Ovary (tissue), 9 donors: Measurements from ENCODE around the gene CFAP58. TPM values are rescaled to one million over a fixed set of nuclear protein-coding genes. Genes with fewer than 3 reads are reported as not detected.

Source experiments
- DNase-seq, 5 donors: peaks; one replicate each; pipeline ENCODE4 v3.0.0-alpha.2; 2019 to 2020
- H3K27ac ChIP-seq, 2 donors: fragments of 200-600 bp; one replicate each; pipeline versions ENCODE4 v1.5.1 to v1.8.0; 2019 to 2022
- H3K27me3 ChIP-seq: fragments of 200-600 bp; one replicate; pipeline ENCODE4 v1.8.0; 2022
- H3K36me3 ChIP-seq: fragments of 200-600 bp; sonication (generic); one replicate; pipeline ENCODE4 v1.5.1; 2019
- H3K4me1 ChIP-seq: one replicate; pipeline ENCODE4 v1.8.1; 2013; ENCODE audit warnings: mild to moderate bottlenecking, moderate library complexity; ENCODE audit not compliant: insufficient read depth
- H3K4me3 ChIP-seq: fragments of 200-600 bp; sonication (generic); one replicate; pipeline ENCODE4 v1.5.1; 2017
- H3K9me3 ChIP-seq, 2 donors: fragments of 200-600 bp in 1 of 2; sonication (generic) in 1 of 2; one replicate each; pipeline versions ENCODE4 v1.5.1 to v1.8.1; 2013 to 2019; ENCODE audit warnings: mild to moderate bottlenecking in 1 of 2, moderate library complexity in 1 of 2
- EP300 ChIP-seq: sonication (generic); formaldehyde crosslinking; IDR thresholded peaks from one replicate; pipeline ENCODE4 v1.6.1; 2017; ENCODE audit warnings: antibody characterized with exemption
- POLR2A ChIP-seq: fragments of 450-650 bp; IDR thresholded peaks from one replicate; pipeline ENCODE4 v1.6.1; 2017; ENCODE audit warnings: antibody characterized with exemption, mild to moderate bottlenecking, moderate library complexity
- WGBS, 3 donors: extraction: QIAGEN DNeasy Blood & Tissue Kit in 1 of 3; methylation state at CpG; one replicate each; pipeline versions ENCODE4 v1.1.5 to v1.1.7; 2013 to 2017; 5-methylcytosine and 5-hydroxymethylcytosine counted together
- intact Hi-C, 4 donors: fragments of 100-400 bp; cut with DNase I; formaldehyde crosslinking; loops; one replicate each; pipeline versions ENCODE4 v1.11.0 to v1.15.1; 2022 to 2023
- polyA plus RNA-seq, 2 donors: library from polyadenylated mRNA; stranded (reverse); fragments of 200-250 nt in 1 of 2; fragments of 350-450 nt in 1 of 2; fragmentation: Illumina TruSeq in 1 of 2; extraction: RNeasy Lipid Tissue Mini Kit (QIAGEN cat#74804) in 1 of 2; gene quantifications; one replicate each; pipeline ENCODE4 v1.2.3, GENCODE V29; 2013 to 2014
- total RNA-seq, 7 donors: library from RNA; depleted of rRNA in 2 of 7; stranded (reverse); fragments of >200 nt in 2 of 7; fragmentation: NEBNext Ultra II Directional in 3 of 7; extraction: Animal tissue kit (Norgen Biotek cat#: 25700) in 3 of 7; gene quantifications; one replicate each; pipeline versions ENCODE4 v1.1.0 to v1.2.4, GENCODE V29; 2016 to 2023
- TF ChIP-seq, protein P1 (sequence below), 3 donors: fragments of 450-650 bp in 2 of 3; fragments of 200-600 bp in 1 of 3; IDR thresholded peaks; one replicate each; pipeline versions ENCODE4 v1.5.1 to v1.8.0; 2016 to 2022; ENCODE audit warnings: antibody characterized with exemption in 3 of 3, mild to moderate bottlenecking in 1 of 3
- donor health status: DM: no; HTN: no; CAD: no; lungs with moderate emphysema.
- donor health status: DM: no; HTN: no; CAD: no.
- donor health status: Bipolar disorder and iron deficiency.
- donor health status: DM: yes; HTN: yes; CAD: no.
- donor health status: DM: no; HTN: no; CAD: no.
- donor health status: DM: yes; HTN: yes; CAD: no.

CFAP58 gene
- total and polyA plus RNA-seq, 9 donors, result 0.17 to 7.9 (median 0.60) TPM

DNA sequence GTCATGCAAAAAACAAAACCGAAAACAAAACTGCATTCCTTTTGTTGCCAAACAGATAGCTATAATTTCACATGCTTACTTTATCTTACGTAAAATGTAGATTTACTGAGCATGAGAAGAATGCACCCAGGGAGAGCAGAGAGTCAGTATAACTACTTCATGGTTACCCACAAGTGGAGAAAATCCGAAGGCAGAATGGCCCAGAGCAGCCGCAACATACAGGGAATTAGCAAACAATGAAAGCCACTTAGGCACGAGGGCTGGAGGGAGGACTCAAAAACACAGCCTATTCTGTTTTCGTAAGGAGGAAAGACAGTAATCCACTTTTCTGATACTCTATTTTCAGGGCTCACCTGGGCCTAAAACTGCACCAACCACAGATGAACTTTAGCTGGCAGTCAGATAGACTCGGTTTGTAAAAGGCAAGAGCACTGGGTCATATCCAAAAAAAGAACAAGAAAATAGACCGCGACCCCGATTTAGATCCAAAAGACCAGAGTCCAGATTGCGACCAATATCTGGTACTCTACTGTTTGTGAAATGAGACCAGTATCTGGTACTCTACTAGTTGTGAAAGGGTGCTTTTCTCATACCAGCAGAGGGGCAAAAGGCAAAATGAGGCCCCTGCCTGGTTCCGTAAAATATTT is 16.7 kb upstream of the CFAP58 start:
- H3K27ac ChIP-seq, result peak overlapping the region; percentile 89 to 97
- peak overlapping the region; percentile 92 for H3K4me3 ChIP-seq
- no peak for DNase-seq
- H3K27me3 ChIP-seq, result no peaks in the 10 kb centered on the region
- no peak for TF ChIP-seq POLR2A
- H3K36me3 ChIP-seq, result no peaks in the 10 kb centered on the region
- 2 to 3% (median 2%) methylated on average over 12 of the region's 12 CpGs for WGBS, 3 donors
- intact Hi-C loops, result loop anchor here in 2 of 4 donors (5.0 to 10.0 kb wide), 2 partner anchors 35 to 432 kb away; no protein-coding TSS in a partner anchor
- no peaks in the 10 kb centered on the region for H3K9me3 ChIP-seq
- peaks cover 16% of the 10 kb centered on the region for H3K4me1 ChIP-seq

DNA sequence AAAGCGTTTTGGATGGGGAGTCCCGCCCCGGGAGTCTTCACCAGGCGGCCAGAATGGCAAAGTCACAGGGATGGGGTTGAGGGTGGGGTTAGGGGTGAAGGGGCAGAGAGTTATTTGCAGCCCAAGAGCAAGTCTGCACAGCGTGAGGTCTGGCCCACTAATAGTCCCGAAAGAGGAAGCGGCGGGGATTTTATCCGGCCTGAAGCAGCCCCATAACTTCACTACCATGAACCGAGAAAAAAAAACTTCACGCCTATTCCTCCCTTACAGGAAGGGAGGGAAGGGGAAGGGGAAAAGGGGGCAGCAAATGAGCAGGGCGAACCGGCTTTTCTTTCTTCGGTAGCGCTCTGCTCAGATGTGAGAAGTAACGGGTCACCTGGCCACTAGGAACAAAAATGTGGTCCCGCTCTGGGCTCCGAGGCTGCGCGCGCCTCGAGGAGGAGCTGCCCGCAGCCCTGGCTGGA is 16.1 kb upstream of the CFAP58 start:
- 0 to 1% (median 0%) methylated on average over 23 of the region's 23 CpGs for WGBS, 3 donors
- TF ChIP-seq, protein P1, sequence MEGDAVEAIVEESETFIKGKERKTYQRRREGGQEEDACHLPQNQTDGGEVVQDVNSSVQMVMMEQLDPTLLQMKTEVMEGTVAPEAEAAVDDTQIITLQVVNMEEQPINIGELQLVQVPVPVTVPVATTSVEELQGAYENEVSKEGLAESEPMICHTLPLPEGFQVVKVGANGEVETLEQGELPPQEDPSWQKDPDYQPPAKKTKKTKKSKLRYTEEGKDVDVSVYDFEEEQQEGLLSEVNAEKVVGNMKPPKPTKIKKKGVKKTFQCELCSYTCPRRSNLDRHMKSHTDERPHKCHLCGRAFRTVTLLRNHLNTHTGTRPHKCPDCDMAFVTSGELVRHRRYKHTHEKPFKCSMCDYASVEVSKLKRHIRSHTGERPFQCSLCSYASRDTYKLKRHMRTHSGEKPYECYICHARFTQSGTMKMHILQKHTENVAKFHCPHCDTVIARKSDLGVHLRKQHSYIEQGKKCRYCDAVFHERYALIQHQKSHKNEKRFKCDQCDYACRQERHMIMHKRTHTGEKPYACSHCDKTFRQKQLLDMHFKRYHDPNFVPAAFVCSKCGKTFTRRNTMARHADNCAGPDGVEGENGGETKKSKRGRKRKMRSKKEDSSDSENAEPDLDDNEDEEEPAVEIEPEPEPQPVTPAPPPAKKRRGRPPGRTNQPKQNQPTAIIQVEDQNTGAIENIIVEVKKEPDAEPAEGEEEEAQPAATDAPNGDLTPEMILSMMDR (IDR thresholded peaks at IDR 0.05), result no peak
- TF ChIP-seq POLR2A, result no peak
- no peak for TF ChIP-seq EP300
- Histone ChIP-seq H3K4me1 (peaks cover 15% of the 10 kb centered on the region), H3K27me3 (no peaks in the 10 kb centered on the region), H3K9me3 (no peaks in the 10 kb centered on the region), H3K27ac (peak overlapping the region; percentile 89 to 97), H3K4me3 (peak overlapping the region; percentile 92), H3K36me3 (no peaks in the 10 kb centered on the region)
- DNase-seq, result peak in 3 of 5 donors; percentile 49 to 59 (median 52)
- intact Hi-C loops, result loop anchor here in 2 of 4 donors (5.0 to 10.0 kb wide), 2 partner anchors 35 to 433 kb away; no protein-coding TSS in a partner anchor

DNA sequence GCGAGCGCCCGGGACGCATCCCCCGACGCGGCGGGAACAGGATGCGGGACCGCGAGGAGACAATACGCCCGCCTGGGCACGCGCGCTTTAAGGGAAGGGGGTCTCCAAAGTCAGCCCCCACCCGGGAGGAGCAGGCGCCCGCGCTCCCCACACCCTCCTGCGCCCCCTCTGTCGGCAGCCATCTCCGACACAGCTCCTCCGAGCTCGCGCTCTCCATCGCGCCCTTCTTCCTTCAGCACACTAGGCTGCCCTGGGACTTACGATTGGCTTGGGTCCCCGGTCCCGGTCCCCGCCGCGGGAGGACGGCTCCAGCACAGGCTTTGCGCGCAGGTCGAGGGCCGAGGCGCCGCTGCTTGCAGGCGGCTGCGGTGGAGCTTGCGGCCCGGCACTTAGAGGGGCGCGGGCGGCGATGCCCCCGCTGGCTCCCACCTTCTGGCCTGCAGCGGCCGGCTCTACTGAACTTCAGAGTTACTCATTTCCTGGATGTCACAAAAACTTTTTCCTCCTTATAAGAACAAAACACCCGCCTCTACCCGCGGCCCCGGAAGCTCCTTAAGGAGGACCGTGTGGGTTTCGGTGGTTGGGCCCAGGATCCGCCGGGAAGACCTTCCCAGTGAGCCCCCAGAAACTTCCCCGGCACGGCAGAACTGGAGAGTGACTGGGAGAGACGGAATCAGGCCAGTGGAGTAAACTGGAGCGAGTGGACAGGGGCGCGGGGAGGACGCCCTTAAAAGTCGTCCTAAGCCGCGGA is 15.5 kb upstream of the CFAP58 start, which contains the start of gene ITPRIP:
Gene ITPRIP, minus strand, starts transcription at position 481 of the 751 bp plus-strand sequence. CDS start 22,414 bp downstream, outside the sequence.
- TF ChIP-seq POLR2A (peak; percentile 91), EP300 (no peak)
- TF ChIP-seq, protein P1 (IDR thresholded peaks at IDR 0.05), result peak in 2 of 3 donors; percentile 29 to 47
- Histone ChIP-seq H3K27me3 (no peaks in the 10 kb centered on the region), H3K9me3 (no peaks in the 10 kb centered on the region), H3K36me3 (no peaks in the 10 kb centered on the region), H3K4me1 (peaks cover 9% of the 10 kb centered on the region), H3K27ac (peak within 1 kb of the TSS; percentile 89 to 97), H3K4me3 (peak within 1 kb of the TSS; percentile 92)
- intact Hi-C loops, result loop anchor here in 2 of 4 donors (5.0 to 10.0 kb wide), 2 partner anchors 36 to 433 kb away; no protein-coding TSS in a partner anchor
- peak; percentile 77 to 83 (median 78) for DNase-seq
- WGBS, 3 donors, result 0 to 1% (median 1%) methylated on average over 70 of the region's 70 CpGs

DNA sequence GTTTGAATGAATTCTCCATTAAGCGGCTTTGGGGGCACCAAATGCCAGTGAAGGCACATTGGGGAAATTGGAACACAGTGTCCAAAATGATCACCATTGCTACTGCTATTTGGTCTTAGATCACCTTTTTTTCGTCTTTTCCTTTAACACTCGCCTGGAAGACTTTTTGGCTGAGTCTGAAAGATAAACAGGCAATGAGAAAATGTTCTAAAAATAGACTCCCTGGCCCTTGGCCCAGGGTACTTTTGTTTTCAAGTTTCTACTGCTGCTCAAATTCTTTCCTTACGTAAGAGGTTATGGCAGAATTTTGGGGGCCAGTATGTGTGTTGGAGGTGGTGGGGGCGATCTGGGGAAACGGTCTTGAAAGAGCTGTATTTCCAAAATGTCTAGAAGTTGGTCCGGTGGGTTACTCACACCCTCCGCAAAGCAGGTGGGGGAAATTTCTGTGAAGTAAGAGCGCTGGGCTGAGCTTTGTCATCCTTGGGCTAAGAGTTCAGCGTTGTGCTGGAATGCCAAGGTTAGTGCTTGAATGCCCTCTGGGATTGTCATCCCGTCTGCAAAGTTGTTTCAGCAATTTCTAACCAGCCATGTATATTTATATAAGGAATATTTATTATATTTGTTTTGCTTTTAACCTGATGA is 14.0 kb upstream of the CFAP58 start:
- H3K27me3 ChIP-seq, result no peaks in the 10 kb centered on the region
- intact Hi-C loops, result loop anchor here in 3 of 4 donors (5.0 to 10.0 kb wide), 3 partner anchors 37 to 435 kb away; no protein-coding TSS in a partner anchor
- WGBS, 3 donors, result 0 to 1% (median 1%) methylated on average over 11 of the region's 11 CpGs
- no peaks in the 10 kb centered on the region for H3K36me3 ChIP-seq
- H3K4me3 ChIP-seq, result peak overlapping the region; percentile 92
- DNase-seq, result peak; percentile 66 to 84 (median 72)
- H3K4me1 ChIP-seq, result peaks cover 6% of the 10 kb centered on the region
- TF ChIP-seq, protein P1 (IDR thresholded peaks at IDR 0.05), result no peak
- H3K27ac ChIP-seq, result peak overlapping the region; percentile 89 to 97
- no peaks in the 10 kb centered on the region for H3K9me3 ChIP-seq
